Activated gamma-delta T cell treated with anti-CD3 and anti-CD28 coated beads, Interleukin-2, amount 50 U/mL, for 16 hours (primary cell): Measurements from ENCODE around the gene SPATA1.
"Not testable (repeated sequence)": the region's sequence is repeated elsewhere in the genome, so short reads cannot be mapped to it uniquely, and the experiment has no call there.

Experiments used
- DNase-seq: peaks from one replicate; pipeline ENCODE4 v3.0.0-alpha.2; 2020; ENCODE audit warnings: low read depth

SPATA1 gene

GRCh38 chr1:84594959-84595358 lies 88.8 kb downstream of the SPATA1 start:
- not testable (repeated sequence) for DNase-seq

- DNase-seq = no peak
These were observed 90.8 kb downstream of the SPATA1 start for GRCh38 chr1:84597011-84597410.

- DNase-seq = no peak
These were observed 92.2 kb downstream of the SPATA1 start for GRCh38 chr1:84598418-84598817.

- no peak for DNase-seq
These were observed 92.9 kb downstream of the SPATA1 start for GRCh38 chr1:84598846-84599741.

GRCh38 chr1:84600796-84601195 lies 94.6 kb downstream of the SPATA1 start:
- DNase-seq = no peak

GRCh38 chr1:84603223-84603622 lies 97.0 kb downstream of the SPATA1 start:
- DNase-seq = no peak

- no peak for DNase-seq
These were observed 98.0 kb downstream of the SPATA1 start for GRCh38 chr1:84603941-84604830.

GRCh38 chr1:84605157-84605556 lies 99.0 kb downstream of the SPATA1 start:
- DNase-seq = no peak

- DNase-seq = no peak
These were observed 100.8 kb downstream of the SPATA1 start for GRCh38 chr1:84606977-84607376.

- DNase-seq = no peak
These were observed 104.9 kb downstream of the SPATA1 start for GRCh38 chr1:84611091-84611490.

- no peak for DNase-seq
These were observed 105.6 kb downstream of the SPATA1 start for GRCh38 chr1:84611796-84612195.

- no peak for DNase-seq
These were observed 106.8 kb downstream of the SPATA1 start for GRCh38 chr1:84613026-84613425.

GRCh38 chr1:84613887-84614286 lies 107.7 kb downstream of the SPATA1 start:
- DNase-seq = no peak

GRCh38 chr1:84615790-84616189 lies 109.6 kb downstream of the SPATA1 start:
- DNase-seq = no peak
